GM19397 (cell line): ENCODE measurements around the gene CRYZL1.

Experiments used
- ATAC-seq: cut with Tn5 transposase; IDR thresholded peaks from one replicate; pipeline ENCODE4 v1.9.1; 2021; ENCODE audit warnings: mild to moderate bottlenecking, moderate library complexity; ENCODE audit not compliant: unreplicated experiment

Gene CRYZL1

GRCh38 chr21:33566514-33566913 lies 75.0 kb downstream of the CRYZL1 start:
- ATAC-seq = no peak

- no peak for ATAC-seq
These were observed 79.2 kb downstream of the CRYZL1 start for GRCh38 chr21:33562389-33562788.

- no peak for ATAC-seq
These were observed 80.2 kb downstream of the CRYZL1 start for GRCh38 chr21:33561373-33561772.

GRCh38 chr21:33560965-33561364 lies 80.6 kb downstream of the CRYZL1 start:
- no peak for ATAC-seq

GRCh38 chr21:33559813-33560212 lies 81.7 kb downstream of the CRYZL1 start:
- no peak for ATAC-seq

GRCh38 chr21:33558777-33559421 lies 82.6 kb downstream of the CRYZL1 start:
- no peak for ATAC-seq

- no peak for ATAC-seq
These were observed 84.1 kb downstream of the CRYZL1 start for GRCh38 chr21:33557447-33557846.

GRCh38 chr21:33554982-33555344 lies 86.6 kb downstream of the CRYZL1 start:
- ATAC-seq = no peak

- ATAC-seq = no peak
These were observed 87.1 kb downstream of the CRYZL1 start for GRCh38 chr21:33554236-33554981.

GRCh38 chr21:33552999-33553598 lies 88.4 kb downstream of the CRYZL1 start:
- ATAC-seq = no peak

GRCh38 chr21:33552093-33552998 lies 89.2 kb downstream of the CRYZL1 start:
- no peak for ATAC-seq

- ATAC-seq = no peak
These were observed 89.9 kb downstream of the CRYZL1 start for GRCh38 chr21:33551664-33552063.

GRCh38 chr21:33550772-33551660 lies 90.5 kb downstream of the CRYZL1 start:
- no peak for ATAC-seq

- ATAC-seq = no peak
These were observed 91.4 kb downstream of the CRYZL1 start for GRCh38 chr21:33549848-33550771.

GRCh38 chr21:33546086-33546485 lies 95.5 kb downstream of the CRYZL1 start:
- no peak for ATAC-seq

GRCh38 chr21:33544451-33545195 lies 96.9 kb downstream of the CRYZL1 start:
- ATAC-seq = no peak

- ATAC-seq = peak; percentile 15
These were observed 97.9 kb downstream of the CRYZL1 start for GRCh38 chr21:33543505-33544129.
